CD4-positive, alpha-beta T cell treated with Interleukin-6 at 100 ng/mL for 8 hours (primary cell): ENCODE results near the gene CHAF1A.

Source experiments
- DNase-seq: peaks from one replicate; pipeline ENCODE4 v3.0.0-alpha.2; 2020; ENCODE audit warnings: mixed read lengths, low spot score

The CHAF1A gene

GRCh38 chr19:4441994-4442818 lies 39.8 kb downstream of the CHAF1A start:
- DNase-seq = no peak

GRCh38 chr19:4442819-4443146 lies 40.3 kb downstream of the CHAF1A start:
- DNase-seq = no peak

GRCh38 chr19:4443188-4443587 lies 40.7 kb downstream of the CHAF1A start:
- DNase-seq = no peak

DNA sequence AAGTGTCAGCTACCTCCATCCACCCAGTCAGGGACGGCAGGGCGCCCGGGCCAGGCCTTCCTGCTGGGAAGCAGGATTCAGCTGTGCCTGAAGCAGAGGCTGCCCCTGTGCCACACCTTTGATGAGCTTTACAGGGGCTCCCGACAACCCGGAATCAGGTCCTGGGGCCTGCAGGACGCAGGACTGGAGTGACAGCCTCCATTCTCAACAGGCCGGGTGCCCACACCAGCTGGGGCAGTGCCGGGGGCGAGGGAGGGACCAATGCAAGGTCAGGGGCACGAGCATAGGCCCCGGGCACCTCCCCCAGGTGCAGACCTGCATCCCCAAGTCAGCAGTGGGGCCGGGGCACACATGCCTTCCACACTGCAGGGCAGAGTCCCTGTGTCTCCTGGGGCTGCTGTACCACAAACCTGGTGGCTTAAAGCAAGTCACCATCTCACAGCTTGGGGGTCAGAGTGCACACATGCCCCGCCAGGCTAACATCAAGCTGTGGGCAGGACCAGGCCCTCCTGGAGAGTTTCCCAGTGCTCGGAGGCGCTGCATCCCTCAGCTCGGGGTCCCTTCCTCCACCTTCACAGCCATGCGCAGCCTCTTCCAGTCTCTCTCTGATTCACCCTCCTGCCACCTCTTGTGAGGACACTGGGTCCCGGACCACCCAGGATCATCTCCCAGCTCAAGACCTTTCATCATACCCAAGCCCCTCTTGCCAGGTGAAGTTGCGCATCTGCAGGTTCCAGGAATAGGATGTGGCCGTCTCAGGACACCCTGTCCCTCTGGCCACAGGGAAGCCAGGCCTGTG lies 41.7 kb downstream of the CHAF1A start:
- no peak for DNase-seq

DNA sequence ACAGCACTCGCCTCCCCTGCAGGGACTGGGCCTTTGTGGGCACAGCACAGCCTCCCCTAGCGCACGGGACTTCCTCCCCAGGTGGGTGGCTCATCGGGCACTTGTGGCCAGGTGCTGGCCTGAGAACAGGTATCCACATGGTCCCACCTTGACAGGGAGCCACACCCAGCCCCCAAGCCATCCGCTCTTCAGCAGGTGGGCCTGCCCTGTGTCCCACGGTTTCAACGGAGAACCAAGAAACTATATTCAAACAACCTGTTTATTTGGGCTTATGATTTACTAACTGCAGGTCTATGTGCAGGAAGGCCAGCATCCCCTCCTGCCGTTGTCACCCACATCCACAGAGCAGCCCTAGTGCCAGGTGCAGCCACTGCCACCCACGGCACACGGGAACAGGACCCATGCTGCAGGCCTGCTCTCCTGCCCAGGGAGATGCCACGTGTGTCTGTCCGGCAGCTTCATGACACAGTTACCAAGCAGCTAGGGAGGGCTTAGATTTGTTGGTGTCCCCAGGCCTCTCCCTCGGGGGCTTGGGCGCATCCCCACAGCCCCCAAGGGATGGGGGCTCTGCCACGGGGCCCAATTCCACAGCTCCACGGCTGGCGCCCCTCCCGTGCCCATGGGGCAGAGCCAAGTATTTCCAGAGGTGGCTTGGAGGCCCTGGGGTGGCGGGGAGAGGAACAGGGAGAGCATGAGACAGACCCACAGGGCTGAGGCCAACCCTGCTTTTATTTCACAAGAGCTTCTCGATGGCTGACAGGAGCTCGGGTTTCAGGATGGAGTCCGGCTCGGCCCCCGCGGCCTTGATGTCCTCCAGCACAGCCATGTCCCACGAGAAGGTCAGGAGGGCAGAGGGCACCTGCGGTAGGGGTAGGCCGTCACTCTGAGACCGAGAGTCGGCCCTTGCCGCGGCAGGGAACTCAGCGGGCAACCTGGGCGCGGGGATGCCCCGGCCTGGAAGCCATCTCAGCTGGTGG lies 42.6 kb downstream of the CHAF1A start:
- DNase-seq = no peak

- no peak for DNase-seq
Observed at GRCh38 chr19:4445963-4446703, 43.7 kb downstream of the CHAF1A start.

- DNase-seq = no peak
Observed at GRCh38 chr19:4446704-4447200, 44.3 kb downstream of the CHAF1A start.

GRCh38 chr19:4447327-4448146 lies 45.1 kb downstream of the CHAF1A start:
- no peak for DNase-seq

GRCh38 chr19:4448147-4448985 lies 45.9 kb downstream of the CHAF1A start:
- no peak for DNase-seq

GRCh38 chr19:4449022-4449638 lies 46.7 kb downstream of the CHAF1A start:
- no peak for DNase-seq

DNA sequence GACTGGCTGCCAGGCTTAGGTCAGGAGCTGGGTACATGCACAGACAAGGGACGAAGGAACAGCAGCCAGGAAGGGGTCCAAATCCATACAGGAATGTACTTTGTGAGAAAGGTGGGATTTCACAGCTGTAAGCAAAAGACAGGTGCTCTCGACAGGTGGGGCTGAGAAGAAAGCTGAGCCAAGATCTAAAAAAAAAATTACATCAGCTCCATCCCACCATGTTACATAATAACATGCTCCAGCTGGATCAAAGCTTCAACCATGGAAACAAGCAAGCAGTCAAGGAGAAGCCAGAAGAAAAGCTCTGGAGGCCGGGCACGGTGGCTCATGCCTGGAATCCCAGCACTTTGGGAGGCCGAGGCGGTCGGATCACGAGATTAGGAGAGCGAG lies 47.2 kb downstream of the CHAF1A start:
- no peak for DNase-seq

GRCh38 chr19:4452230-4452990 lies 50.0 kb downstream of the CHAF1A start:
- DNase-seq = no peak

DNA sequence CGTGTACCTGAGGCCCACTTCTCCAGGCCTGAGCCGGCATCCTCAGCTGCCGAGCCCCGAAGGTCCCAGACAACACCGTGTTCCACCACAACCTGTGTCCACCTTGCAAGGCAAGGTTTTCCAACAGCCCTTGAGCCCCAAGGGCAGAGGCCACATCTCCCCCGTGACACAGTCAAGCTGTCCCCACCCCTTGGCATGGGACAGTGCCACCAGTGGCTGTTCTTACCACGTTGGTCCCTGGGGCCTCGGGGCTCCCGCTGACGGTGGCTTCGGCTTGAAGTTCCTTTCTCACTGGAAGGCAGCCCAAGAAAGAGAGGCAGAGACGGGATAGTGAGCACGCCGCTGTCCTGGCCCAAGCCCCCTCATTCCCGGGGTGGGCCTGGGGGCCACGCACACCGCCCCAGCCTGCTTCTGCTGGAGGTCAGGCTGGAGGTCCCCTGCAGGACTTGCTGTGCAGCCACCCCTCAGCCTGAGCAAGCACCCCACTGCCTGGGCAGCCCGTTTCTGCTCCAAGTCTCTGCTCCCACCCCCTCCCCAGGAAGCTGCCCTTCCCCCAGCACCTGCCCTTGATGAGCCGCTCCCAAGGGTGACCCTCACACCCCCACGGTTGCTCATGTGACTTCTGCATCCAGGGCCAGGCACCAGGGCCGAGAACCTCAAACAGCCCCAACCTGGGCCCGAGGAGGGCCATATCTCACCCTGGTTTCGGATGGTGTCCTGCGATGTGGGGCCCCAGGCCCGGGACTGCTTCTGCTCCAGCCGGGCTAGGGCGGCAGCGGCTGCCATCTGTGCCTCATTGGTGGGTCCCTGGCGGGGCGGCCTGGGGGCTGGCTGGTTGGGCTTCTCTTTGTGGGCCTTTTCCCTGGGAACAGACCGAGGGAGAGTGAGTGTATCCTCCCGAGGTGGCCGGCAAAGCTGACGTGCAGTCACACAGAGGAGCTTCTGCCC lies 51.1 kb downstream of the CHAF1A start:
- no peak for DNase-seq

GRCh38 chr19:4454747-4455718 lies 52.6 kb downstream of the CHAF1A start:
- DNase-seq = no peak

DNA sequence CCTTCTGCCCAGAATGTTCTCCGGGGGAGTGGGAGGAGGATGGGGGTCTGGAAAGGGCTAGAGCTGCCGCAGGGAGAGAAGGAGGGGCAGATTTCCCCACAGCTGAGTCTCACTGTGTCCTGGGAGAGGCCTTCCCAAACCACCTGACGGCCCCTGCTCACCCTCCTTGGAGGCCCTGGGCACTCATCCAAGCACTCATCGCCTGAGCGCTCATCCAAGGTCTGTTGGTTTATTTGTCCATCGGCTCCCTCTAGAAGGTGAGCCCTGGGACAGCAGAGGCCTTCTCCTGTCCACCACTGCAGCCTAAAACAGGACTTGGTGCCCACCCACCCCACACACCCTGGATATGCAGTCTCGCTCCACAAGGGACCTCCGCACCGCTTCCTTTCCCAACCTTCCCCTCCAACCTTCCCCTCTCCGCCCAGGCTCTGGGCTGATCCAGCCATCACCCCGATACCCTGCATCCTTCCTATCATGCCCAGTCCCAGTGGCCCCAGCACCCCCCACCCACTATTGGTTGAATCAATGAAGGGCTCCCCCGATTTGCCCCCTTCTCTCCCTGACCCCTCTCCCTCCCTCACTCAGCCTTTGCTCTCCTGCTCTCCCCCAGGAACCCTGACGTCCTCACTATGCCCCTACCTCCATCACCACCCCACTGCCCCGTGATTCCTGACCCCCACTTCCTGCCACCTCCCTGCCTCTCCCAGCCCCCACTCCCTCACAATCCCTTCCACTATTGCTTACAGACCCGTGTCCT lies 53.5 kb downstream of the CHAF1A start:
- DNase-seq = no peak
